ENCODE data around the gene NOX3.
"Not testable (repeated sequence)": the region's sequence is repeated elsewhere in the genome, so short reads cannot be mapped to it uniquely, and the experiment has no call there.

The NOX3 gene

GRCh38 chr6:155373276-155373675 is 82.4 kb downstream of the NOX3 start:
- DNase-seq (ENCODE audit: low read depth in 1 of 2, low spot score in 1 of 2), result no peak

- no peak for DNase-seq (ENCODE audit: low read depth in 1 of 2, low spot score in 1 of 2)
Observed at GRCh38 chr6:155372256-155372655, 83.4 kb downstream of the NOX3 start.

GRCh38 chr6:155371230-155371629 is 84.4 kb downstream of the NOX3 start:
- no peak for DNase-seq (ENCODE audit: low read depth in 1 of 2, low spot score in 1 of 2)

GRCh38 chr6:155366325-155366724 is 89.3 kb downstream of the NOX3 start:
- no peak for DNase-seq (ENCODE audit: low read depth in 1 of 2, low spot score in 1 of 2)

- DNase-seq (ENCODE audit: low read depth in 1 of 2, low spot score in 1 of 2), result no peak
Observed at GRCh38 chr6:155364844-155365437, 90.7 kb downstream of the NOX3 start.

DNA sequence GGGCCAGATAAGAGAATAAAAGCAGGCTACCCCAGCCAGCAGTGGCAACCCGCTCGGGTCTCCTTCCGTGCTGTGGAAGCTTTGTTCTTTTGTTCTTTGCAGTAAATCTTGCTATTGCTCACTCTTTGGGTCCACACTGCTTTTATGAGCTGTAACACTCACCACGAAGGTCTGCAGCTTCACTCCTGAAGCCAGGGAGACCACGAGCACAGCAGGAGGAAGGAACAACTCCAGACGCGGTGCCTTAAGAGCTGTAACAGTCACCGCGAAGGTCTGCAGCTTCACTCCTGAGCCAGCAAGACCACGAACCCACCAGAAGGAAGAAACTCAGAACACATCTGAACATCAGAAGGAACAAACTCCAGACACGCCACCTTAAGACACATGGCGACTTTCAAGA is 91.6 kb downstream of the NOX3 start:
- not testable (repeated sequence) for DNase-seq (ENCODE audit: low read depth in 1 of 2, low spot score in 1 of 2)

GRCh38 chr6:155362968-155363632 is 92.5 kb downstream of the NOX3 start:
- not testable (repeated sequence) for DNase-seq (ENCODE audit: low read depth in 1 of 2, low spot score in 1 of 2)

DNA sequence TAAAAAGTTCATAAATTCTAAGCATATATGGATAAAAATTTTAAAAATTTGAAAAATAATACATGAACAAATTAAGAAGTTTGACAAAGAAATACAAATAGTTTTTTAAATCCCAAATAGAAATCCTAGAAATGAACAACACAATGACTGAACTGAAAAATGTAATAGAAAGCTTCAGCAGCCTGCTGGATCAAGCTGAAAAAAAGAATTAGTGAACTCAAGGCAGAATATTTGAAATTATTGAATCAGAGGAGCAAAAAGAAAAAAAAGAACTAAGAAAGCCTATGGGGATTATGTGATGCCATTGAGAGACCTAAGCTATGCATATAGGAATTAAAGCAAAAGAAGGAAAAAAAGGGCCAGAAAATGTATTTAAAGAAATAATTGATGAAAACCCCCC is 101.5 kb downstream of the NOX3 start:
- no peak for DNase-seq (ENCODE audit: low read depth in 1 of 2, low spot score in 1 of 2)

GRCh38 chr6:155352811-155353210 is 102.8 kb downstream of the NOX3 start:
- DNase-seq (ENCODE audit: low read depth in 1 of 2, low spot score in 1 of 2), result no peak

DNA sequence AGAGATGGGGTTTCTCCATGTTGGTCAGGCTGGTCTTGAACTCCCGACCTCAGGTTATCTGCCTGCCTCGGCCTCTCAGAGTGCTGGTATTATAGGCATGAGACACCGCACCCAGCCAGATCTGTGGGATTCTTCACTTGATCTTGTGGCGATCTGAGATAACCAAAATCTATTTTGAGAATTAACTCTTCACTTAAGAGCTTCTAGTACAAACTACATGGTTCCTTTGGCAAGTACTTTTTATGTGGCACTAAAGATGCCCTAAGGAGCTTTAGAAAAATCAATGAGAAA is 103.6 kb downstream of the NOX3 start:
- no peak for DNase-seq (ENCODE audit: low read depth in 1 of 2, low spot score in 1 of 2)

DNA sequence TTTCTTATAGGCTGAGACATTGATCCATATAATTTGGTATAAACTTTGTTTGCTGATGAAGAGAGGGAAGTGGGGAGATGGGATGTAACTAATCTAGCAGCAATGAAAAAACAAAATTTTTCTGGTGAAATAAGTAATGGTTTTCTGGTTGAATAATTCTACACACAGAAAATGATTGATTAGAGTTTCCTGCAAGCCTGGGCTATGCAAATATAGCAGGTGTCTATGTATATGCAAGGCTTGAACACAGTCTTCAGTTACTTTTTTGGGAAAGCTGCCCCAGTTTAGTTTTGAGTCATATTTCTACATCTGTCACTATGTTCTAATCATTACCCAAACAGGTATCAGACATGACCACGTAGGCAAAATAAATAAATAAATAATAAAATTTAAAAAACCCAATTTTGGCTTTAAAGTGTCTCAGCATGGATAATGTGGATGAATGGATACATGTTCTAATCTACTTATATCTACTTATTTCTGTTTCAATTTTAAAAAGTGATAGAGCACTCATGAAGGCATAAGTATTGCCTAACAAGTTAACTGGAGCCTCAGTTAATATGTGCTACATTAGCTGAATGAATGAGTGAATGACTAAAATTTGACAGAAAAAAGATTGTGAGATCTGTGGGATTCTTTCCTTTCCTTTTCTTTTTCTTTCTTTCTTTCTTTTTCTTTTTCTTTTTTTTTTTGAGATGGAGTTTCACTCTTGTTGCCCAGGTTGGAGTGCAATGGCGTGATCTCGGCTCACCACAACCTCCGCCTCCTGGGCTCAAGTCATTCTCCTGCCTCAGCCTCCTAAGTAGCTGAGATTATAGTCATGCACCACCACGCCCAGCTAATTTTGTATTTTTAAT is 104.1 kb downstream of the NOX3 start:
- DNase-seq (ENCODE audit: low read depth in 1 of 2, low spot score in 1 of 2), result no peak

DNA sequence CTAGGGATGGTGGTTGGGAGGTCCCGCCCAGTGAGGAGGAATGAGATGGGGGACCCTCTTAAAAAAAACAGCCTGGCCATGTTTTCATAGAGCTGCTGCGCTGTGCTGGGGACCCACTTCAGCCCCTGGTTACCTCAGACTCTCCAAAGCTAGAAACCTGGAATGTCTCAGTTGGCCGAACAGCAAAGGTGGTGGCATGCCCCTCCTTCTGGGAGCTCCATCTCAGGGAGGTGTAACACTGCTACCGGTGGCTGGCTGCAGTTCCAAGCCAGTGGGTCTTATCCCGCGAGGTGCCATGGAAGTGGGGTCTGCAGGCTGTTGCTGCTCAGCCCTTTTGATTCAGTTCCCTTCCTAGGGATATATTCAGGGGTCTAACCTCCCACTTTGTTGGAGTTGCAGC is 105.7 kb downstream of the NOX3 start:
- DNase-seq (ENCODE audit: low read depth in 1 of 2, low spot score in 1 of 2), result no peak

DNA sequence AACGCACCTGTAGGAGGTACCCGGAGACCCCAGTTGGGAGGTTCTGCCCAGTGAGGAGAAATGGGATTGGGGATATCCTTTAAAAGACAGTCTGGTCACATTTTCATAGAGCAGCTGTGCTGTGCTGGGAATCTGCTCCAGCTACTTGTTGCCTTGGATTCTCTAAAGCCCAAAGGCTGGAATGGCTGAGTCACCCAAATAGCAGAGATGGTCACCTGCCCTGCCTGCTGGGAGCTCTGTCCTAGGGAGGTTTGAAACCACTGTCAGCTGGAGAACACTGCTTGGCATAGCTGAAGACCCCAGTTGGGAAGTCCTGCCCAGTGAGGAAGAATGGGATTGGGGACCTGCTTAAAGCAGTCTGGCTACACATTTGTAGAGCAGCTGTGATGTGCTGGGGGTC is 106.5 kb downstream of the NOX3 start:
- DNase-seq (ENCODE audit: low read depth in 1 of 2, low spot score in 1 of 2), result no peak

DNA sequence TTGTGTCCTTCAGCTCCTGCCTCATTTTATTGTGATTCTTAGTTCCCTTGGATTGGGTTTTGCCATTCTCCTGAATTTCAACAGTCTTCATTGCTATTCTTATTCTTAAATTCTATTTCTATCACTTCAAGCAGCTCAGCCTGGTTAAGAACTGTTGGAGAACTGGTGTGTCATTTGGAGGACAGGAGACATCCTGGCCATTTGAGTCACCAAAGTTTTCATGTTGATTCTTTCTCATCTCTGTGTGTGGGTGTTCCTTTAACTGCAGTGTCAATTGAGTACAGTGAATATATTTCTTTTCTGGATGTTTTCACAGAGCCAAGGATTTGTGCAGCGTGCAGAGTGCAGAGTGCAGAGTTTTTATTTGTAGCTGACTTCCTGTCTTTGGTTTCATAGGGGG is 107.8 kb downstream of the NOX3 start:
- DNase-seq (ENCODE audit: low read depth in 1 of 2, low spot score in 1 of 2), result no peak

GRCh38 chr6:155346957-155347356 is 108.7 kb downstream of the NOX3 start:
- no peak for DNase-seq (ENCODE audit: low read depth in 1 of 2, low spot score in 1 of 2)

Data from activated CD4-positive, alpha-beta T cell treated with anti-CD3 and anti-CD28 coated beads, Interleukin-2, amount 50 U/mL, for 24 hours (primary cell).